ENCODE results near the gene MEGF9.

Gene MEGF9

GRCh38 chr9:120662513-120662912 lies 51.8 kb downstream of the MEGF9 start:
- Histone ChIP-seq H3K4me1 (ENCODE audit: low read length) (no peaks in the 10 kb centered on the region), H4K20me1 (ENCODE audit: insufficient read depth, low read length) (no peaks in the 10 kb centered on the region), H3K9me3 (ENCODE audit: insufficient read depth, low read length) (no peaks in the 10 kb centered on the region), H3K27me3 (ENCODE audit: low read depth, low read length) (no peaks in the 10 kb centered on the region), H3K4me3 (ENCODE audit: low read length) (no peak overlapping the region), H3K79me2 (ENCODE audit: low read length) (no peaks in the 10 kb centered on the region), H3K9ac (ENCODE audit: low read length) (no peak overlapping the region), H3K4me2 (ENCODE audit: low read length) (no peak overlapping the region), H3K36me3 (replicated peaks; ENCODE audit: low read depth, low read length) (no peaks in the 10 kb centered on the region), H2AFZ (ENCODE audit: low read depth, low read length) (no peak overlapping the region), H3K27ac (ENCODE audit: low read length) (no peak overlapping the region)
- TF ChIP-seq EZH2phosphoT487 (IDR thresholded peaks at IDR 0.05; ENCODE audit: low read depth) (no peak), CTCF (IDR thresholded peaks at IDR 0.05; ENCODE audit: low read depth, low read length) (no peak)

DNA sequence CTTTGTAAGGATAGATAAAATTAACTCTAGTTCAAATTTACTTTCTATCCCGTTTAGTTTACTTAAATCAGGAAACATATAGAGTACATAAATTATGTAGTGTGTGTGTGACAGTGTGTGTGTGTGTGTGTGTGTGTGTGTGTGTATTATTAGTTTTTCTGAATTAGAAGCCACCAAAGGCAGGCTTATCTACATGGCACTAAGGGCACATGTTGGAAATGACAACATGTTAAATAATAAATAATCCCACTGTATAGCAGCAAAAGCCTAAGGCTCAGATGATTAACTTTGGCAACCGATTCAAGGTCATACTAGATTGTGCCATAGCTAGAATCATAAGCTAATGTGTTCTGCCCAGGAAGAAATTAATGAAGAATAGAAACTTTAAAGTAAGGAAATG lies 54.6 kb downstream of the MEGF9 start:
- Histone ChIP-seq H3K4me2 (ENCODE audit: low read length) (no peak overlapping the region), H3K4me1 (ENCODE audit: low read length) (no peaks in the 10 kb centered on the region), H3K27me3 (ENCODE audit: low read depth, low read length) (no peaks in the 10 kb centered on the region), H3K36me3 (replicated peaks; ENCODE audit: low read depth, low read length) (no peaks in the 10 kb centered on the region), H4K20me1 (ENCODE audit: insufficient read depth, low read length) (no peaks in the 10 kb centered on the region), H3K9ac (ENCODE audit: low read length) (no peak overlapping the region), H3K4me3 (ENCODE audit: low read length) (no peak overlapping the region), H3K27ac (ENCODE audit: low read length) (no peak overlapping the region), H3K79me2 (ENCODE audit: low read length) (no peaks in the 10 kb centered on the region), H3K9me3 (ENCODE audit: insufficient read depth, low read length) (no peaks in the 10 kb centered on the region), H2AFZ (ENCODE audit: low read depth, low read length) (no peak overlapping the region)
- no peak for TF ChIP-seq CTCF (IDR thresholded peaks at IDR 0.05; ENCODE audit: low read depth, low read length)
- no peak for TF ChIP-seq EZH2phosphoT487 (IDR thresholded peaks at IDR 0.05; ENCODE audit: low read depth)

DNA sequence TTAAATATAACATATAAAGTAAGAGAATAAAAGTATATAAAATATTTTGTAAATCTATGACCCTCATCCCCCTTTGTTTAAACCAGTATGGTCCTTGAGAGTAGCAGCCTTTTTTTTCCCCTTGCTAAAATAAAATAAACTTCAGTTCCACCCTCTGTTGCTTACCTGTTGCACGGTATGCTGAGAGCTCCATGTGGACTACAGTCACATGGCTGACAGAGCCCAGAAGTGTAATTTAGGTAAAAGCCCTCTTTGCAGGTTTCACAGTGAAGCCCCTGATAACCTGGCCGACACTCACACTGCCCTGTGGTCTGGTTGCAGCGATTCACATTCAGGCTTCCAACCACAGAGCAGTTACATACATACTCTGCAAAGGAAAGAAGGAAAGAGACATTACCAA lies 55.1 kb downstream of the MEGF9 start:
- H3K4me2 ChIP-seq (ENCODE audit: low read length) = no peak overlapping the region
- no peaks in the 10 kb centered on the region for H3K4me1 ChIP-seq (ENCODE audit: low read length)
- no peaks in the 10 kb centered on the region for H3K27me3 ChIP-seq (ENCODE audit: low read depth, low read length)
- H3K27ac ChIP-seq (ENCODE audit: low read length) = no peak overlapping the region
- no peak overlapping the region for H2AFZ ChIP-seq (ENCODE audit: low read depth, low read length)
- no peaks in the 10 kb centered on the region for H3K36me3 ChIP-seq (replicated peaks; ENCODE audit: low read depth, low read length)
- no peaks in the 10 kb centered on the region for H3K9me3 ChIP-seq (ENCODE audit: insufficient read depth, low read length)
- H3K4me3 ChIP-seq (ENCODE audit: low read length) = no peak overlapping the region
- no peaks in the 10 kb centered on the region for H4K20me1 ChIP-seq (ENCODE audit: insufficient read depth, low read length)
- TF ChIP-seq CTCF (IDR thresholded peaks at IDR 0.05; ENCODE audit: low read depth, low read length) = no peak
- TF ChIP-seq EZH2phosphoT487 (IDR thresholded peaks at IDR 0.05; ENCODE audit: low read depth) = no peak
- no peaks in the 10 kb centered on the region for H3K79me2 ChIP-seq (ENCODE audit: low read length)
- no peak overlapping the region for H3K9ac ChIP-seq (ENCODE audit: low read length)

DNA sequence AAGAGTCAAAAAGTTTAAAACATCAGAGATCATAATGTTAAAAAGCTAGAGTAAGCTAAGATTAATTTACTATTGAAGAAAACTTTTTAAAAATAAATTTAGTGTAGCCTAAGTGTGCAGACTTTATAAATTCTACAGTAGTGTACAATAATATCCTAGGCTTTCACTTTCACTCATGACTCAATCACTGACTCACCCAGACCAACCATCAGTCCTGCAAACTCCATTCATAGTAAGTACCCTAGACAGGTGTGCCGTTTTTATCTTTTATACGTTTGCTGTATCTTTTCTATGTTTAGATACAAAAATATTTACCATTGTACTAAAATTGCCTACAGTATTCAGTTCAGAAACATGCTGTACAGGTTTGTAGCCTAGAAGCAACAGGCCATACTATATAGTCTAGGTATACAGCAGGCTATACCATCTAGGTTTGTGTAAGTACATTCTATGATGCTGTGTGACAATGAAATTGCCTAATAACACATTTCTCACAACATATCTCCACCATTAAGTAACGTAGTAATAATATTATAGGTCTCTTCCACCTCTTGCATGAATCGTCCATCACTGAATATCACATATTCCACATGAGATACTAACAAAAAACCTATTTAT lies 59.2 kb downstream of the MEGF9 start:
- Histone ChIP-seq H3K9ac (ENCODE audit: low read length) (no peak overlapping the region), H3K79me2 (ENCODE audit: low read length) (no peaks in the 10 kb centered on the region), H3K36me3 (replicated peaks; ENCODE audit: low read depth, low read length) (no peaks in the 10 kb centered on the region), H2AFZ (ENCODE audit: low read depth, low read length) (no peak overlapping the region), H3K9me3 (ENCODE audit: insufficient read depth, low read length) (no peaks in the 10 kb centered on the region), H4K20me1 (ENCODE audit: insufficient read depth, low read length) (no peaks in the 10 kb centered on the region), H3K27ac (ENCODE audit: low read length) (no peak overlapping the region), H3K4me3 (ENCODE audit: low read length) (no peak overlapping the region), H3K4me2 (ENCODE audit: low read length) (no peak overlapping the region), H3K4me1 (ENCODE audit: low read length) (no peaks in the 10 kb centered on the region), H3K27me3 (ENCODE audit: low read depth, low read length) (no peaks in the 10 kb centered on the region)
- TF ChIP-seq CTCF (IDR thresholded peaks at IDR 0.05; ENCODE audit: low read depth, low read length) (no peak), EZH2phosphoT487 (IDR thresholded peaks at IDR 0.05; ENCODE audit: low read depth) (no peak)
